ENCODE results near the gene TMX4.
A peak's percentile ranks its signal among the peaks of the same experiment; 100 is the strongest.

- peak in 2 of 4 experiments; percentile 39 to 55 for TF ChIP-seq CTCF (IDR thresholded peaks at IDR 0.05)
- TF ChIP-seq POLR2AphosphoS5 (IDR thresholded peaks at IDR 0.05) = peak; percentile 35
- peak; percentile 10 for TF ChIP-seq POLR2A (IDR thresholded peaks at IDR 0.05)
Observed at GRCh38 chr20:8018958-8019245, 659 bp downstream of the TMX4 start.

Measured in prostate gland (tissue), 2 donors.